Activated CD4-positive, alpha-beta T cell treated with anti-CD3 and anti-CD28 coated beads, Interleukin-2, amount 10 ng/mL, durations not matched to agents 7 days and 5 days (primary cell): ENCODE measurements around the gene CPNE1. TPM values are rescaled to one million over a fixed set of nuclear protein-coding genes. Genes with fewer than 3 reads are reported as not detected.

ENCODE experiments used
- CTCF ChIA-PET: fragments of 350-600 bp; sonication (Branson Sonifier 250); formaldehyde crosslinking; loops from one replicate; lab custom pipeline; 2021; ENCODE audit warnings: antibody characterized with exemption; lab: Charles Lee
- POLR2A ChIA-PET: fragments of 350-600 bp; sonication (Branson Sonifier 250); formaldehyde crosslinking; loops from one replicate; lab custom pipeline; 2021; ENCODE audit warnings: antibody characterized with exemption; lab: Charles Lee
- DNase-seq: peaks from one replicate; pipeline ENCODE4 v3.0.0-alpha.2; 2020
- H3K27ac Mint-ChIP-seq: one replicate; pipeline ENCODE4 v1.8.0; 2021; ENCODE audit warnings: mild to moderate bottlenecking, moderate library complexity, mixed read lengths
- H3K27me3 Mint-ChIP-seq: one replicate; pipeline ENCODE4 v1.8.0; 2021; ENCODE audit warnings: mixed read lengths
- H3K36me3 Mint-ChIP-seq: one replicate; pipeline ENCODE4 v1.8.0; 2021; ENCODE audit warnings: low read depth, mixed read lengths
- H3K4me1 Mint-ChIP-seq: one replicate; pipeline ENCODE4 v1.8.0; 2021; ENCODE audit warnings: mixed read lengths
- H3K4me3 Mint-ChIP-seq: one replicate; pipeline ENCODE4 v1.8.0; 2021; ENCODE audit warnings: mild to moderate bottlenecking, moderate library complexity, mixed read lengths
- H3K9me3 Mint-ChIP-seq: one replicate; pipeline ENCODE4 v1.8.0; 2021; ENCODE audit warnings: mixed read lengths
- total RNA-seq, 2 experiments: library from RNA; stranded (reverse); gene quantifications; one replicate each; pipeline ENCODE4 v1.2.3, GENCODE V29; 2021

Gene CPNE1
- total RNA-seq, 2 experiments from 2014 or later, result 252 to 256 TPM

GRCh38 chr20:35644806-35645205 is 19.9 kb downstream of the CPNE1 start:
- H3K27me3 Mint-ChIP-seq, result no peaks in the 10 kb centered on the region
- CTCF ChIA-PET, result interaction anchor here (0.9 to 2.4 kb wide), 3 partner anchors 8 to 15 kb away, joined by 3 to 7 read pairs (median 3); no protein-coding TSS in a partner anchor
- H3K4me1 Mint-ChIP-seq, result peaks cover 42% of the 10 kb centered on the region
- no peaks in the 10 kb centered on the region for H3K9me3 Mint-ChIP-seq
- no peak for DNase-seq
- peaks cover 39% of the 10 kb centered on the region for H3K36me3 Mint-ChIP-seq
- POLR2A ChIA-PET, result interaction anchor here (0.6 kb wide), 1 partner anchor 29 kb away, joined by 3 read pairs; the partner anchor contains the start of gene SPAG4
- H3K27ac Mint-ChIP-seq, result no peak overlapping the region
- no peak overlapping the region for H3K4me3 Mint-ChIP-seq

- peaks cover 25% of the 10 kb centered on the region for H3K36me3 Mint-ChIP-seq
- H3K27me3 Mint-ChIP-seq, result no peaks in the 10 kb centered on the region
- CTCF ChIA-PET, result interaction anchor here (2.4 kb wide), 1 partner anchor 17 kb away, joined by 7 read pairs; no protein-coding TSS in a partner anchor
- no peak overlapping the region for H3K27ac Mint-ChIP-seq
- H3K4me3 Mint-ChIP-seq, result no peak overlapping the region
- H3K9me3 Mint-ChIP-seq, result no peaks in the 10 kb centered on the region
- peaks cover 34% of the 10 kb centered on the region for H3K4me1 Mint-ChIP-seq
- POLR2A ChIA-PET, result no interaction called here
- no peak for DNase-seq
Measured at GRCh38 chr20:35643045-35643444, 21.7 kb downstream of the CPNE1 start.

GRCh38 chr20:35641743-35642142 is 23.0 kb downstream of the CPNE1 start:
- no peak overlapping the region for H3K27ac Mint-ChIP-seq
- H3K4me1 Mint-ChIP-seq, result peaks cover 30% of the 10 kb centered on the region
- DNase-seq, result no peak
- no peak overlapping the region for H3K4me3 Mint-ChIP-seq
- peaks cover 20% of the 10 kb centered on the region for H3K36me3 Mint-ChIP-seq
- ChIA-PET CTCF (interaction anchor here (0.8 to 1.6 kb wide), 2 partner anchors 11 to 23 kb away, joined by 3 to 6 read pairs; no protein-coding TSS in a partner anchor), POLR2A (no interaction called here)
- H3K27me3 Mint-ChIP-seq, result no peaks in the 10 kb centered on the region
- H3K9me3 Mint-ChIP-seq, result no peaks in the 10 kb centered on the region

- H3K27me3 Mint-ChIP-seq, result no peaks in the 10 kb centered on the region
- ChIA-PET CTCF (interaction anchor here (1.4 kb wide), 1 partner anchor 21 kb away, joined by 6 read pairs; no protein-coding TSS in a partner anchor), POLR2A (interaction anchor here (0.6 kb wide), 1 partner anchor 64 kb away, joined by 5 read pairs; no protein-coding TSS in a partner anchor)
- no peak overlapping the region for H3K27ac Mint-ChIP-seq
- no peaks in the 10 kb centered on the region for H3K9me3 Mint-ChIP-seq
- peaks cover 18% of the 10 kb centered on the region for H3K36me3 Mint-ChIP-seq
- peaks cover 23% of the 10 kb centered on the region for H3K4me1 Mint-ChIP-seq
- DNase-seq, result no peak
- no peak overlapping the region for H3K4me3 Mint-ChIP-seq
Measured at GRCh38 chr20:35640724-35641123, 24.0 kb downstream of the CPNE1 start.

- CTCF ChIA-PET, result no interaction called here
- POLR2A ChIA-PET, result no interaction called here
- Mint-ChIP-seq H3K27me3 (no peaks in the 10 kb centered on the region), H3K9me3 (no peaks in the 10 kb centered on the region), H3K27ac (no peak overlapping the region), H3K4me1 (peaks cover 15% of the 10 kb centered on the region), H3K36me3 (peaks cover 8% of the 10 kb centered on the region), H3K4me3 (no peak overlapping the region)
- DNase-seq, result no peak
Measured at GRCh38 chr20:35638751-35639150, 25.9 kb downstream of the CPNE1 start.

GRCh38 chr20:35637276-35637675 is 27.4 kb downstream of the CPNE1 start:
- ChIA-PET CTCF (interaction anchor here (1.2 to 1.4 kb wide), 3 partner anchors 8 to 18 kb away, joined by 3 to 5 read pairs (median 4); no protein-coding TSS in a partner anchor), POLR2A (no interaction called here)
- no peak for DNase-seq
- Mint-ChIP-seq H3K9me3 (no peaks in the 10 kb centered on the region), H3K4me1 (peaks cover 15% of the 10 kb centered on the region), H3K4me3 (no peak overlapping the region), H3K27ac (no peak overlapping the region), H3K36me3 (peaks cover 2% of the 10 kb centered on the region), H3K27me3 (no peaks in the 10 kb centered on the region)

- POLR2A ChIA-PET, result no interaction called here
- Mint-ChIP-seq H3K4me3 (no peak overlapping the region), H3K27me3 (no peaks in the 10 kb centered on the region), H3K27ac (no peak overlapping the region), H3K9me3 (no peaks in the 10 kb centered on the region), H3K4me1 (peaks cover 12% of the 10 kb centered on the region), H3K36me3 (no peaks in the 10 kb centered on the region)
- CTCF ChIA-PET, result interaction anchor here (0.6 to 1.1 kb wide), 2 partner anchors 319 to 590 kb away, joined by 3 read pairs; no protein-coding TSS in a partner anchor
- no peak for DNase-seq
Measured at GRCh38 chr20:35636095-35636494, 28.6 kb downstream of the CPNE1 start.

- H3K27me3 Mint-ChIP-seq, result no peaks in the 10 kb centered on the region
- no peak for DNase-seq
- CTCF ChIA-PET, result interaction anchor here (1.1 to 1.5 kb wide), 2 partner anchors 16 to 319 kb away, joined by 3 to 4 read pairs; no protein-coding TSS in a partner anchor
- peaks cover 1% of the 10 kb centered on the region for H3K36me3 Mint-ChIP-seq
- POLR2A ChIA-PET, result no interaction called here
- H3K27ac Mint-ChIP-seq, result no peak overlapping the region
- H3K9me3 Mint-ChIP-seq, result no peaks in the 10 kb centered on the region
- peaks cover 10% of the 10 kb centered on the region for H3K4me1 Mint-ChIP-seq
- H3K4me3 Mint-ChIP-seq, result no peak overlapping the region
Measured at GRCh38 chr20:35635652-35636051, 29.0 kb downstream of the CPNE1 start.

GRCh38 chr20:35632539-35633115 is 32.1 kb downstream of the CPNE1 start:
- peaks cover 17% of the 10 kb centered on the region for H3K36me3 Mint-ChIP-seq
- H3K4me3 Mint-ChIP-seq, result no peak overlapping the region
- no peak overlapping the region for H3K27ac Mint-ChIP-seq
- CTCF ChIA-PET, result interaction anchor here (0.5 to 0.9 kb wide), 4 partner anchors 13 to 150 kb away, joined by 3 to 4 read pairs (median 3); no protein-coding TSS in a partner anchor
- H3K27me3 Mint-ChIP-seq, result no peaks in the 10 kb centered on the region
- H3K9me3 Mint-ChIP-seq, result no peaks in the 10 kb centered on the region
- POLR2A ChIA-PET, result no interaction called here
- no peak for DNase-seq
- H3K4me1 Mint-ChIP-seq, result no peaks in the 10 kb centered on the region

- H3K36me3 Mint-ChIP-seq, result peaks cover 33% of the 10 kb centered on the region
- no peaks in the 10 kb centered on the region for H3K4me1 Mint-ChIP-seq
- H3K27ac Mint-ChIP-seq, result no peak overlapping the region
- ChIA-PET POLR2A (no interaction called here), CTCF (interaction anchor here (0.5 to 3.4 kb wide), 7 partner anchors 11 to 1269 kb away, joined by 3 to 28 read pairs (median 4); partner anchors contain the start of genes CPNE1 and RBM12)
- H3K9me3 Mint-ChIP-seq, result no peaks in the 10 kb centered on the region
- H3K27me3 Mint-ChIP-seq, result no peaks in the 10 kb centered on the region
- H3K4me3 Mint-ChIP-seq, result no peak overlapping the region
- no peak for DNase-seq
Measured at GRCh38 chr20:35630636-35631035, 34.1 kb downstream of the CPNE1 start.

- no peak overlapping the region for H3K4me3 Mint-ChIP-seq
Measured at GRCh38 chr20:35629427-35630145, 35.1 kb downstream of the CPNE1 start.

GRCh38 chr20:35627121-35627520 is 37.6 kb downstream of the CPNE1 start:
- no peak for DNase-seq
- H3K27me3 Mint-ChIP-seq, result no peaks in the 10 kb centered on the region
- no peaks in the 10 kb centered on the region for H3K4me1 Mint-ChIP-seq
- POLR2A ChIA-PET, result no interaction called here
- no peak overlapping the region for H3K4me3 Mint-ChIP-seq
- H3K9me3 Mint-ChIP-seq, result no peaks in the 10 kb centered on the region
- H3K36me3 Mint-ChIP-seq, result peaks cover 40% of the 10 kb centered on the region
- H3K27ac Mint-ChIP-seq, result no peak overlapping the region
- CTCF ChIA-PET, result interaction anchor here (0.6 to 1.0 kb wide), 2 partner anchors 8 to 83 kb away, joined by 3 to 4 read pairs; no protein-coding TSS in a partner anchor

More at GRCh38 chr20:35629427-35630145, 35.1 kb downstream of the CPNE1 start:
- no peaks in the 10 kb centered on the region for H3K4me1 Mint-ChIP-seq
- no peak overlapping the region for H3K27ac Mint-ChIP-seq
- POLR2A ChIA-PET, result no interaction called here
- peaks cover 40% of the 10 kb centered on the region for H3K36me3 Mint-ChIP-seq
- no peak for DNase-seq
- CTCF ChIA-PET, result interaction anchor here (0.7 to 3.4 kb wide), 5 partner anchors 12 to 324 kb away, joined by 3 to 28 read pairs (median 4); partner anchors contain the start of gene SCAND1
- no peaks in the 10 kb centered on the region for H3K9me3 Mint-ChIP-seq
- H3K27me3 Mint-ChIP-seq, result no peaks in the 10 kb centered on the region
